HL-60 (cell line): ENCODE results near the gene GPR82.
A peak's percentile ranks its signal among the peaks of the same experiment; 100 is the strongest.

ENCODE experiments used
- DNase-seq, 2 experiments: peaks; one replicate each; pipeline ENCODE4 v3.0.0-alpha.2; 2010 to 2020; ENCODE audit warnings: low read depth in 1 of 2, low spot score in 1 of 2
- H3K27ac ChIP-seq: fragments of 250-450 bp; sonication (Bioruptor Pico); replicated peaks from 2 replicates; pipeline ENCODE4 v1.5.1; 2020; ENCODE audit warnings: mild to moderate bottlenecking, moderate library complexity
- H3K27me3 ChIP-seq: fragments of 250-450 bp; sonication (Bioruptor Pico); 2 replicates; pipeline ENCODE4 v1.5.1; 2021; ENCODE audit warnings: mild to moderate bottlenecking, moderate library complexity; ENCODE audit not compliant: insufficient read depth, poor library complexity, severe bottlenecking
- H3K4me3 ChIP-seq: replicated peaks from 2 replicates; pipeline ENCODE4 v1.5.1; 2011; ENCODE audit warnings: mild to moderate bottlenecking, control low read depth, low read length; ENCODE audit not compliant: insufficient read depth
- GABPA ChIP-seq: IDR thresholded peaks from 2 replicates; pipeline ENCODE4 v1.6.1; 2012; ENCODE audit warnings: low read depth
- POLR2AphosphoS5 ChIP-seq: IDR thresholded peaks from 2 replicates; pipeline ENCODE4 v1.6.1; 2012; ENCODE audit warnings: low read depth
- SPI1 ChIP-seq: IDR thresholded peaks from 2 replicates; pipeline ENCODE4 v1.6.1; 2012; ENCODE audit warnings: low read depth, mild to moderate bottlenecking, borderline replicate concordance
- TF ChIP-seq, protein P1 (sequence below): IDR thresholded peaks from 2 replicates; pipeline ENCODE4 v1.6.1; 2012; ENCODE audit warnings: low read depth; ENCODE audit not compliant: insufficient replicate concordance
- TF ChIP-seq, protein P2 (sequence below): IDR thresholded peaks from one replicate; pipeline ENCODE4 v1.5.1; 2011; ENCODE audit warnings: low read length, control low read depth, inconsistent platforms; ENCODE audit not compliant: insufficient read depth

The GPR82 gene

DNA sequence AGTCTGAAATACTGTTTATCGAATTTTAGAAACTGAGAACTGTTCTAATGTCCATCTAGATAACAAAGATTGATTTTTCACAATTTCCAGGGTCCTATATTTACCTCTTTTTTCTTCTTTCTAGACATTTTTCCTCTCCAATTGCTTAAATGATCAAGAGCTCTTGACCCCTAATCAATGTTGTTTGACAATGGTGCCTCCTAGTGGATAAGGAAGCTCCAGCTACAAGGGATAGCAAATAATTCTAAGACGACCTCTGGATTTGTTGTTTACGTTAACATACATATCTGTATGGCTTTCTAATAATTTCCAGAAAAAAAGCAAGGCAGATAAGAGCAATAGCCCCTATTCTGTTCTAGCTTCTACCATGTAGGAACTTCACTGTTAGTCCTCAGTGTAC, 35.8 kb downstream of the GPR82 start:
- H3K4me3 ChIP-seq, result no peak overlapping the region
- H3K27ac ChIP-seq, result no peak overlapping the region
- H3K27me3 ChIP-seq, result no peaks in the 10 kb centered on the region
- DNase-seq, result peak in 1 of 2 experiments; percentile 34
- TF ChIP-seq, protein P1, sequence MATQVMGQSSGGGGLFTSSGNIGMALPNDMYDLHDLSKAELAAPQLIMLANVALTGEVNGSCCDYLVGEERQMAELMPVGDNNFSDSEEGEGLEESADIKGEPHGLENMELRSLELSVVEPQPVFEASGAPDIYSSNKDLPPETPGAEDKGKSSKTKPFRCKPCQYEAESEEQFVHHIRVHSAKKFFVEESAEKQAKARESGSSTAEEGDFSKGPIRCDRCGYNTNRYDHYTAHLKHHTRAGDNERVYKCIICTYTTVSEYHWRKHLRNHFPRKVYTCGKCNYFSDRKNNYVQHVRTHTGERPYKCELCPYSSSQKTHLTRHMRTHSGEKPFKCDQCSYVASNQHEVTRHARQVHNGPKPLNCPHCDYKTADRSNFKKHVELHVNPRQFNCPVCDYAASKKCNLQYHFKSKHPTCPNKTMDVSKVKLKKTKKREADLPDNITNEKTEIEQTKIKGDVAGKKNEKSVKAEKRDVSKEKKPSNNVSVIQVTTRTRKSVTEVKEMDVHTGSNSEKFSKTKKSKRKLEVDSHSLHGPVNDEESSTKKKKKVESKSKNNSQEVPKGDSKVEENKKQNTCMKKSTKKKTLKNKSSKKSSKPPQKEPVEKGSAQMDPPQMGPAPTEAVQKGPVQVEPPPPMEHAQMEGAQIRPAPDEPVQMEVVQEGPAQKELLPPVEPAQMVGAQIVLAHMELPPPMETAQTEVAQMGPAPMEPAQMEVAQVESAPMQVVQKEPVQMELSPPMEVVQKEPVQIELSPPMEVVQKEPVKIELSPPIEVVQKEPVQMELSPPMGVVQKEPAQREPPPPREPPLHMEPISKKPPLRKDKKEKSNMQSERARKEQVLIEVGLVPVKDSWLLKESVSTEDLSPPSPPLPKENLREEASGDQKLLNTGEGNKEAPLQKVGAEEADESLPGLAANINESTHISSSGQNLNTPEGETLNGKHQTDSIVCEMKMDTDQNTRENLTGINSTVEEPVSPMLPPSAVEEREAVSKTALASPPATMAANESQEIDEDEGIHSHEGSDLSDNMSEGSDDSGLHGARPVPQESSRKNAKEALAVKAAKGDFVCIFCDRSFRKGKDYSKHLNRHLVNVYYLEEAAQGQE, result no peak
- TF ChIP-seq GABPA (no peak), POLR2AphosphoS5 (no peak)
- TF ChIP-seq, protein P2, sequence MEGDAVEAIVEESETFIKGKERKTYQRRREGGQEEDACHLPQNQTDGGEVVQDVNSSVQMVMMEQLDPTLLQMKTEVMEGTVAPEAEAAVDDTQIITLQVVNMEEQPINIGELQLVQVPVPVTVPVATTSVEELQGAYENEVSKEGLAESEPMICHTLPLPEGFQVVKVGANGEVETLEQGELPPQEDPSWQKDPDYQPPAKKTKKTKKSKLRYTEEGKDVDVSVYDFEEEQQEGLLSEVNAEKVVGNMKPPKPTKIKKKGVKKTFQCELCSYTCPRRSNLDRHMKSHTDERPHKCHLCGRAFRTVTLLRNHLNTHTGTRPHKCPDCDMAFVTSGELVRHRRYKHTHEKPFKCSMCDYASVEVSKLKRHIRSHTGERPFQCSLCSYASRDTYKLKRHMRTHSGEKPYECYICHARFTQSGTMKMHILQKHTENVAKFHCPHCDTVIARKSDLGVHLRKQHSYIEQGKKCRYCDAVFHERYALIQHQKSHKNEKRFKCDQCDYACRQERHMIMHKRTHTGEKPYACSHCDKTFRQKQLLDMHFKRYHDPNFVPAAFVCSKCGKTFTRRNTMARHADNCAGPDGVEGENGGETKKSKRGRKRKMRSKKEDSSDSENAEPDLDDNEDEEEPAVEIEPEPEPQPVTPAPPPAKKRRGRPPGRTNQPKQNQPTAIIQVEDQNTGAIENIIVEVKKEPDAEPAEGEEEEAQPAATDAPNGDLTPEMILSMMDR, result peak; percentile 20

DNA sequence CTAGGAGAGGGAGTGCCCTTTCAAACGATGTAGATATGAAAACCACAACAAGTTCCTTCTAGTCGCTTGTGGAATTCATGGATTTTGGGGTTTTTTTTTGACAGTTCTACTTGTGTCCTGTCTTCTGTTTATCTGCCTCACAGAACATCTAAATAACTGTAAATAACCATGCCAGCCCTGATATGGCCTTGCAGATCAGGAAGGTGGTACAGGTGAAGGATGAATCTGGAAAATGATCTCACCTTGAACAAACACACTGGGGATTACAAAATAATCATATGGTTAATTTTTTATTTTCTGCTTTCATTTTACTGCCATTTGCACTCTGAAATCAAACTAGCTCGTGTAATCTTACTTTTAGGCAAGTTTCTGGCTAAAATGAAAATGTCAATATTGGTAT, 37.2 kb downstream of the GPR82 start:
- Histone ChIP-seq H3K27ac (no peak overlapping the region), H3K27me3 (no peaks in the 10 kb centered on the region), H3K4me3 (no peak overlapping the region)
- no peak for TF ChIP-seq POLR2AphosphoS5
- TF ChIP-seq, protein P1, result no peak
- no peak for TF ChIP-seq GABPA
- DNase-seq, result no peak

DNA sequence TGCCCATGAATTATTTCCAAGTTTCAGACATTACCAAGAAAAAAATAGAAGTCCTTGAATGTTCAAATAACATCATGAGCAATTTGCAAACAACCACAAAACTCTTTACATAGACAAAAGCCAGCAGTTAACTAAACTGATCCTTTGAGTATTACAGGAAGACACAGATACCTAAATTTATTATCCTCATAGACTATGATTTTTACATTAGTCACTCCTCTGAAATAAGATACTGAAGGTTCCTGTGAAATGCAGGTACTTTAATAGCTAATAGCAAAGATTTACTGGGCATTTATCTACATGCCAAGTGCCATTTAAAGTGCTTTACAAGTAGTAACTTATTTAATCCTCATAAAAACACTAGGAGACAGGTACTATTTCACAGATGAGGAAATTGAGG, 37.7 kb downstream of the GPR82 start:
- H3K4me3 ChIP-seq, result no peak overlapping the region
- DNase-seq, result no peak
- no peak overlapping the region for H3K27ac ChIP-seq
- no peaks in the 10 kb centered on the region for H3K27me3 ChIP-seq
- TF ChIP-seq, protein P1, result no peak
- no peak for TF ChIP-seq GABPA
- TF ChIP-seq, protein P2, result no peak
- no peak for TF ChIP-seq POLR2AphosphoS5
- no peak for TF ChIP-seq SPI1
